GM12872 (cell line): ENCODE results near the gene UGGT1.

Experiments
- CTCF ChIP-seq: IDR thresholded peaks from 3 replicates; pipeline ENCODE4 v1.5.1; 2011; ENCODE audit warnings: low read depth, mild to moderate bottlenecking, low read length, moderate library complexity; ENCODE audit not compliant: insufficient read depth

Gene UGGT1

GRCh38 chr2:128090945-128091725 lies at the start of gene UGGT1:
Gene UGGT1, plus strand, starts transcription at chr2:128091200. Its CDS starts 158 bp downstream, at chr2:128091358.
- TF ChIP-seq CTCF: no peak

GRCh38 chr2:128041561-128041960 lies 49.4 kb upstream of the UGGT1 start:
- TF ChIP-seq CTCF: no peak

GRCh38 chr2:128043041-128043440 lies 48.0 kb upstream of the UGGT1 start:
- no peak for TF ChIP-seq CTCF

GRCh38 chr2:128053331-128053730 lies 37.7 kb upstream of the UGGT1 start:
- no peak for TF ChIP-seq CTCF

GRCh38 chr2:128054104-128054885 lies 36.7 kb upstream of the UGGT1 start:
- no peak for TF ChIP-seq CTCF

- TF ChIP-seq CTCF: no peak
Measured at GRCh38 chr2:128057334-128057733, 33.7 kb upstream of the UGGT1 start.

- TF ChIP-seq CTCF: no peak
Measured at GRCh38 chr2:128058114-128058513, 32.9 kb upstream of the UGGT1 start.
